Stimulated activated naive CD4-positive, alpha-beta T cell treated with Interleukin-2 at 50 U/mL for 16 hours (primary cell): ENCODE results near the gene PHF23.

ENCODE experiments used
- DNase-seq: peaks from one replicate; lab custom pipeline; 2025; lab: John Stamatoyannopoulos, UW

Gene PHF23

GRCh38 chr17:7219812-7220592 is 19.3 kb downstream of the PHF23 start, which contains the start of the genes ACADVL and DLG4:
TSS of gene ACADVL (plus strand) at chr17:7219938. CDS start at chr17:7219985, 47 bp downstream.
TSS of gene DLG4 (minus strand) at chr17:7219836.
- DNase-seq, result peak; percentile 77

GRCh38 chr17:7219229-7219811 is 19.9 kb downstream of the PHF23 start:
- DNase-seq, result no peak

- no peak for DNase-seq
These were observed 20.5 kb downstream of the PHF23 start for GRCh38 chr17:7218758-7219157.

- DNase-seq, result no peak
These were observed 21.1 kb downstream of the PHF23 start for GRCh38 chr17:7218166-7218565.

- DNase-seq, result no peak
These were observed 21.9 kb downstream of the PHF23 start for GRCh38 chr17:7217113-7217987.

GRCh38 chr17:7216242-7217112 is 22.8 kb downstream of the PHF23 start:
- no peak for DNase-seq

GRCh38 chr17:7215652-7216180 is 23.5 kb downstream of the PHF23 start:
- DNase-seq, result no peak

- DNase-seq, result no peak
These were observed 24.1 kb downstream of the PHF23 start for GRCh38 chr17:7215136-7215638.

- peak; percentile 99 for DNase-seq
These were observed 24.7 kb downstream of the PHF23 start for GRCh38 chr17:7214300-7215135.

GRCh38 chr17:7213895-7214299 is 25.4 kb downstream of the PHF23 start:
- peak; percentile 70 for DNase-seq

- no peak for DNase-seq
These were observed 27.6 kb downstream of the PHF23 start for GRCh38 chr17:7211491-7212273.

GRCh38 chr17:7208754-7209460 is 30.4 kb downstream of the PHF23 start:
- no peak for DNase-seq

GRCh38 chr17:7208027-7208571 is 31.2 kb downstream of the PHF23 start:
- DNase-seq, result no peak

GRCh38 chr17:7207120-7208001 is 31.9 kb downstream of the PHF23 start:
- no peak for DNase-seq

GRCh38 chr17:7205561-7205960 is 33.7 kb downstream of the PHF23 start:
- no peak for DNase-seq

- DNase-seq, result peak; percentile 91
These were observed 34.3 kb downstream of the PHF23 start for GRCh38 chr17:7204828-7205461.

GRCh38 chr17:7204336-7204735 is 34.9 kb downstream of the PHF23 start:
- no peak for DNase-seq
